Neural cell (in vitro differentiated cells): ENCODE measurements around the gene FRMD1. TPM values are rescaled to one million over a fixed set of nuclear protein-coding genes. Genes with fewer than 3 reads are reported as not detected.

Source experiments
- H2AFZ ChIP-seq: fragments of 200-600, 300-800 bp; sonication (generic), shearing (Covaris generic); 2 replicates; pipeline ENCODE4 v1.6.0; 2014; ENCODE audit warnings: low read depth, mild to moderate bottlenecking, antibody characterized with exemption, low read length, moderate library complexity
- H3F3A ChIP-seq: fragments of 200-600 bp; shearing (Covaris generic); 2 replicates; pipeline ENCODE4 v1.6.1; 2016; ENCODE audit warnings: mild to moderate bottlenecking, moderate library complexity, mixed read lengths, antibody characterized with exemption, low read length; ENCODE audit not compliant: insufficient read depth, poor library complexity, severe bottlenecking
- H3K27ac ChIP-seq: fragments of 200-600, 300-800 bp; sonication (generic), shearing (Covaris generic); 2 replicates; pipeline ENCODE4 v1.5.1; 2014; ENCODE audit warnings: mild to moderate bottlenecking, low read length, moderate library complexity
- H3K27me3 ChIP-seq: fragments of 300-800, 200-600 bp; sonication (generic), shearing (Covaris generic); 2 replicates; pipeline ENCODE4 v1.6.0; 2014; ENCODE audit warnings: mild to moderate bottlenecking, low read depth, low read length, moderate library complexity; ENCODE audit not compliant: insufficient read depth
- H3K36me3 ChIP-seq: fragments of 300-800, 200-600 bp; sonication (generic), shearing (Covaris generic); 2 replicates; pipeline ENCODE4 v1.5.1; 2014; ENCODE audit warnings: mild to moderate bottlenecking, antibody characterized with exemption, low read length, moderate library complexity; ENCODE audit not compliant: insufficient read depth
- H3K4me2 ChIP-seq: fragments of 300-800, 200-600 bp; sonication (generic), shearing (Covaris generic); 2 replicates; pipeline ENCODE4 v1.6.0; 2014; ENCODE audit warnings: mild to moderate bottlenecking, low read length
- H3K4me3 ChIP-seq: fragments of 300-800, 200-600 bp; sonication (generic), shearing (Covaris generic); 2 replicates; pipeline ENCODE4 v1.5.1; 2014; ENCODE audit warnings: mild to moderate bottlenecking, low read length, moderate library complexity
- H3K79me2 ChIP-seq: fragments of 200-600 bp; shearing (Covaris generic); replicated peaks from 2 replicates; pipeline ENCODE4 v1.6.0; 2014; ENCODE audit warnings: mild to moderate bottlenecking, low read length, moderate library complexity; ENCODE audit not compliant: insufficient read depth
- H3K9ac ChIP-seq: fragments of 300-800, 200-600 bp; sonication (generic), shearing (Covaris generic); 2 replicates; pipeline ENCODE4 v1.6.1; 2016; ENCODE audit warnings: mild to moderate bottlenecking, low read length, mixed read lengths
- H3K9me2 ChIP-seq: fragments of 200-600 bp; shearing (Covaris generic); 2 replicates; pipeline ENCODE4 v1.6.1; 2016; ENCODE audit warnings: mild to moderate bottlenecking, low read length, mixed read lengths; ENCODE audit not compliant: insufficient read depth
- H3K9me3 ChIP-seq: fragments of 200-600, 300-800 bp; sonication (generic), shearing (Covaris generic); 2 replicates; pipeline ENCODE4 v1.6.1; 2016; ENCODE audit warnings: mild to moderate bottlenecking, mixed run types, low read length, moderate library complexity, mixed read lengths
- H4K20me1 ChIP-seq: fragments of 200-600 bp; shearing (Covaris generic); 2 replicates; pipeline ENCODE4 v1.6.1; 2016; ENCODE audit warnings: mild to moderate bottlenecking, mixed run types; ENCODE audit not compliant: insufficient read depth
- EP300 ChIP-seq: fragments of 450-650 bp; conservative IDR thresholded peaks from 2 replicates; pipeline ENCODE4 v1.6.1; 2014; ENCODE audit warnings: antibody characterized with exemption, mild to moderate bottlenecking, moderate library complexity; ENCODE audit not compliant: poor library complexity, severe bottlenecking
- EZH2 ChIP-seq: fragments of 200-600, 300-800 bp; shearing (Covaris generic), sonication (generic); IDR thresholded peaks from 2 replicates; pipeline ENCODE4 v1.6.1; 2014; ENCODE audit warnings: antibody characterized with exemption, low read length, borderline replicate concordance, mild to moderate bottlenecking; ENCODE audit not compliant: insufficient read depth, poor library complexity, severe bottlenecking
- MXI1 ChIP-seq: fragments of 450-650 bp; conservative IDR thresholded peaks from 2 replicates; pipeline ENCODE4 v1.6.1; 2014; ENCODE audit warnings: antibody characterized with exemption, mild to moderate bottlenecking; ENCODE audit not compliant: poor library complexity, severe bottlenecking
- POLR2AphosphoS5 ChIP-seq: IDR thresholded peaks from 2 replicates; pipeline ENCODE4 v1.6.1; 2012
- RAD21 ChIP-seq: fragments of 450-650 bp; conservative IDR thresholded peaks from 2 replicates; pipeline ENCODE4 v1.6.1; 2014; ENCODE audit warnings: antibody characterized with exemption, mild to moderate bottlenecking, moderate library complexity
- SMC3 ChIP-seq: fragments of 450-650 bp; conservative IDR thresholded peaks from 2 replicates; pipeline ENCODE4 v1.6.1; 2014; ENCODE audit warnings: antibody characterized with exemption, mild to moderate bottlenecking, moderate library complexity; ENCODE audit not compliant: poor library complexity
- TAF1 ChIP-seq: IDR thresholded peaks from 2 replicates; pipeline ENCODE4 v1.6.1; 2012; ENCODE audit warnings: low read depth
- polyA minus RNA-seq: library from RNA; depleted of rRNA, polyadenylated mRNA; stranded (reverse); fragments of >200 nt; gene quantifications from 2 replicates; pipeline ENCODE4 v1.2.3, GENCODE V29; 2014
- polyA plus RNA-seq: library from polyadenylated mRNA; depleted of rRNA; stranded (reverse); fragments of >200 nt; gene quantifications from 2 replicates; pipeline ENCODE4 v1.2.3, GENCODE V29; 2014
- TF ChIP-seq, protein P1 (sequence below): IDR thresholded peaks from 2 replicates; pipeline ENCODE4 v1.6.1; 2012; ENCODE audit warnings: borderline replicate concordance
- TF ChIP-seq, protein P2 (sequence below): fragments of 450-650 bp; IDR thresholded peaks from 2 replicates; pipeline ENCODE4 v1.5.1; 2014; ENCODE audit warnings: antibody characterized with exemption, mild to moderate bottlenecking, moderate library complexity; ENCODE audit not compliant: poor library complexity, severe bottlenecking

Gene FRMD1
- polyA plus RNA-seq, result not detected in 2 replicates
- not detected in 2 replicates for polyA minus RNA-seq

DNA sequence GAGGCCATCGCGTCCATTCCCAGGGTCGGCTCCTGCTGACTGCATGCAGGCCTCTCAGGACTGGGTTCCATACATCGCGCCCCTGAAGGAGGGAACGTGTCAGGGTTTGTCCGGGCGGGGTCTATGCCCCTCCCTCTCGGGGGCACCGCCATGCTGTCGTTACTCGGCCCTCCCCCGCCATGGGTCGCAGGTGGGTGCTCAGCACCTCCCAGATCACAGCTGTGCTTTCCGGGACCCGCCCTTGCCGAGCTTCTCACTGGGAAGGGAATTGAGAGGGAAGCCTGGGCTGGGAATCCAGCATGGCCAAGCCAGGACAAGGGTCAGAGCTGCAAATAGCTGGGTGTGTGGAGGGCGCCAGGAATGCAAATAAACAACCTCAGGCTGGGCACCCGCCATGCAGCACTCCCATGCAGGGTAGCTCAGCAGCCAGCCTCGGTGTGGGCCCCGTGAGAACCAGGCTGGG lies at the start of gene FRMD1:
FRMD1 (minus strand) TSS at position 270 of the 463 bp plus-strand sequence; CDS start at position 152, 118 bp downstream.
- no peak within 1 kb of the TSS for H3K27ac ChIP-seq
- no peaks in the 10 kb centered on the region for H3K27me3 ChIP-seq
- H3K9me3 ChIP-seq, result no peaks in the 10 kb centered on the region
- H2AFZ ChIP-seq, result no peak within 1 kb of the TSS
- H3K9me2 ChIP-seq, result no peaks in the 10 kb centered on the region
- H4K20me1 ChIP-seq, result no peaks in the 10 kb centered on the region
- H3K4me3 ChIP-seq, result no peak within 1 kb of the TSS
- H3K36me3 ChIP-seq, result no peaks in the 10 kb centered on the region
- TF ChIP-seq RAD21 (no peak), SMC3 (no peak), EZH2 (no peak), POLR2AphosphoS5 (no peak), TAF1 (no peak), MXI1 (no peak), EP300 (no peak)
- TF ChIP-seq, protein P1, sequence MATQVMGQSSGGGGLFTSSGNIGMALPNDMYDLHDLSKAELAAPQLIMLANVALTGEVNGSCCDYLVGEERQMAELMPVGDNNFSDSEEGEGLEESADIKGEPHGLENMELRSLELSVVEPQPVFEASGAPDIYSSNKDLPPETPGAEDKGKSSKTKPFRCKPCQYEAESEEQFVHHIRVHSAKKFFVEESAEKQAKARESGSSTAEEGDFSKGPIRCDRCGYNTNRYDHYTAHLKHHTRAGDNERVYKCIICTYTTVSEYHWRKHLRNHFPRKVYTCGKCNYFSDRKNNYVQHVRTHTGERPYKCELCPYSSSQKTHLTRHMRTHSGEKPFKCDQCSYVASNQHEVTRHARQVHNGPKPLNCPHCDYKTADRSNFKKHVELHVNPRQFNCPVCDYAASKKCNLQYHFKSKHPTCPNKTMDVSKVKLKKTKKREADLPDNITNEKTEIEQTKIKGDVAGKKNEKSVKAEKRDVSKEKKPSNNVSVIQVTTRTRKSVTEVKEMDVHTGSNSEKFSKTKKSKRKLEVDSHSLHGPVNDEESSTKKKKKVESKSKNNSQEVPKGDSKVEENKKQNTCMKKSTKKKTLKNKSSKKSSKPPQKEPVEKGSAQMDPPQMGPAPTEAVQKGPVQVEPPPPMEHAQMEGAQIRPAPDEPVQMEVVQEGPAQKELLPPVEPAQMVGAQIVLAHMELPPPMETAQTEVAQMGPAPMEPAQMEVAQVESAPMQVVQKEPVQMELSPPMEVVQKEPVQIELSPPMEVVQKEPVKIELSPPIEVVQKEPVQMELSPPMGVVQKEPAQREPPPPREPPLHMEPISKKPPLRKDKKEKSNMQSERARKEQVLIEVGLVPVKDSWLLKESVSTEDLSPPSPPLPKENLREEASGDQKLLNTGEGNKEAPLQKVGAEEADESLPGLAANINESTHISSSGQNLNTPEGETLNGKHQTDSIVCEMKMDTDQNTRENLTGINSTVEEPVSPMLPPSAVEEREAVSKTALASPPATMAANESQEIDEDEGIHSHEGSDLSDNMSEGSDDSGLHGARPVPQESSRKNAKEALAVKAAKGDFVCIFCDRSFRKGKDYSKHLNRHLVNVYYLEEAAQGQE, result no peak
- TF ChIP-seq, protein P2, sequence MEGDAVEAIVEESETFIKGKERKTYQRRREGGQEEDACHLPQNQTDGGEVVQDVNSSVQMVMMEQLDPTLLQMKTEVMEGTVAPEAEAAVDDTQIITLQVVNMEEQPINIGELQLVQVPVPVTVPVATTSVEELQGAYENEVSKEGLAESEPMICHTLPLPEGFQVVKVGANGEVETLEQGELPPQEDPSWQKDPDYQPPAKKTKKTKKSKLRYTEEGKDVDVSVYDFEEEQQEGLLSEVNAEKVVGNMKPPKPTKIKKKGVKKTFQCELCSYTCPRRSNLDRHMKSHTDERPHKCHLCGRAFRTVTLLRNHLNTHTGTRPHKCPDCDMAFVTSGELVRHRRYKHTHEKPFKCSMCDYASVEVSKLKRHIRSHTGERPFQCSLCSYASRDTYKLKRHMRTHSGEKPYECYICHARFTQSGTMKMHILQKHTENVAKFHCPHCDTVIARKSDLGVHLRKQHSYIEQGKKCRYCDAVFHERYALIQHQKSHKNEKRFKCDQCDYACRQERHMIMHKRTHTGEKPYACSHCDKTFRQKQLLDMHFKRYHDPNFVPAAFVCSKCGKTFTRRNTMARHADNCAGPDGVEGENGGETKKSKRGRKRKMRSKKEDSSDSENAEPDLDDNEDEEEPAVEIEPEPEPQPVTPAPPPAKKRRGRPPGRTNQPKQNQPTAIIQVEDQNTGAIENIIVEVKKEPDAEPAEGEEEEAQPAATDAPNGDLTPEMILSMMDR, result no peak
- no peaks in the 10 kb centered on the region for H3F3A ChIP-seq
- H3K79me2 ChIP-seq, result no peaks in the 10 kb centered on the region
- no peak within 1 kb of the TSS for H3K9ac ChIP-seq
- H3K4me2 ChIP-seq, result no peak within 1 kb of the TSS

DNA sequence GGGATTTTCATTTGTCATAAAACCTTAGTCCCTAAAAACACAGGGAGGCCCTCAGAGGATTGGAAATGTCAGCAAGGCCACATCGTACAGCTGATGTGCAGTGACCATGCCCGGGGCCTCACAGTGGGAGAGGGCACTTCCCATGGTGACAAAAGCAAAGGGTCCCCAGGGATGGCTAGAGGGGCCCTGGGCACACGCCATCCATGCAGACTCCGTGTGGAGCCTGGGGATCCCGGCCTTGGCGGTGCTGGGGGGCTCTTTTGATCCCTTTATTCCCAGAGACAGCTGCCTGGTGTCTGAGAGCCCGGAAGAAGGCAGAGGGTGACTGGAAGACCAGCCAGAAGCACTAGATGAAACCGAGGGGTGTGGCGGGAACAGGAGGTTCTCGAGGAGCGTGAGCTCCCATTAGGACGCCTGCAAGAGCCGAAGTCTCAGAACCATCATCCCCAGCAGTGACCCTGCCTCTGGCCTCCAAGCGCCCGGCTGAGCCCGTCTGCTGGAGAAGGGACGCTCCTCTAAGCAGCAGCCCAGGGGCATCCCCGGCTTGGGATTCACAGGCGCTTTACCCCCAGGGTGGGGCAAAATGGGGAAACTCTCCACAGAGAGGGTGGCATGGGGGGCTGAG lies 49.1 kb upstream of the FRMD1 start:
- H3K27ac ChIP-seq, result no peak overlapping the region

More for the DNA sequence above, 49.1 kb upstream of the FRMD1 start:
- Histone ChIP-seq H3K9ac (no peak overlapping the region), H3K4me3 (no peak overlapping the region), H3K27me3 (no peaks in the 10 kb centered on the region), H3K9me2 (no peaks in the 10 kb centered on the region), H3K4me2 (no peak overlapping the region), H3F3A (no peaks in the 10 kb centered on the region), H3K9me3 (no peaks in the 10 kb centered on the region), H3K36me3 (no peaks in the 10 kb centered on the region), H3K79me2 (no peaks in the 10 kb centered on the region), H2AFZ (no peak overlapping the region), H4K20me1 (no peaks in the 10 kb centered on the region)
- TF ChIP-seq MXI1 (no peak), SMC3 (no peak), RAD21 (no peak), TAF1 (no peak), POLR2AphosphoS5 (no peak), EZH2 (no peak), EP300 (no peak)
- TF ChIP-seq, protein P2, result no peak
- TF ChIP-seq, protein P1, result no peak
